C4-2B (cell line): ENCODE measurements around the gene LTBP1.
"Not testable (repeated sequence)": the region's sequence is repeated elsewhere in the genome, so short reads cannot be mapped to it uniquely, and the experiment has no call there.

Experiments used
- ZFX ChIP-seq: fragments of 450-650 bp; IDR thresholded peaks from 2 replicates; pipeline ENCODE4 v1.6.1; 2017
- TF ChIP-seq, protein P1 (sequence below): fragments of 450-650 bp; conservative IDR thresholded peaks from 2 replicates; pipeline ENCODE4 v1.5.1; 2017; ENCODE audit warnings: mild to moderate bottlenecking

DNA sequence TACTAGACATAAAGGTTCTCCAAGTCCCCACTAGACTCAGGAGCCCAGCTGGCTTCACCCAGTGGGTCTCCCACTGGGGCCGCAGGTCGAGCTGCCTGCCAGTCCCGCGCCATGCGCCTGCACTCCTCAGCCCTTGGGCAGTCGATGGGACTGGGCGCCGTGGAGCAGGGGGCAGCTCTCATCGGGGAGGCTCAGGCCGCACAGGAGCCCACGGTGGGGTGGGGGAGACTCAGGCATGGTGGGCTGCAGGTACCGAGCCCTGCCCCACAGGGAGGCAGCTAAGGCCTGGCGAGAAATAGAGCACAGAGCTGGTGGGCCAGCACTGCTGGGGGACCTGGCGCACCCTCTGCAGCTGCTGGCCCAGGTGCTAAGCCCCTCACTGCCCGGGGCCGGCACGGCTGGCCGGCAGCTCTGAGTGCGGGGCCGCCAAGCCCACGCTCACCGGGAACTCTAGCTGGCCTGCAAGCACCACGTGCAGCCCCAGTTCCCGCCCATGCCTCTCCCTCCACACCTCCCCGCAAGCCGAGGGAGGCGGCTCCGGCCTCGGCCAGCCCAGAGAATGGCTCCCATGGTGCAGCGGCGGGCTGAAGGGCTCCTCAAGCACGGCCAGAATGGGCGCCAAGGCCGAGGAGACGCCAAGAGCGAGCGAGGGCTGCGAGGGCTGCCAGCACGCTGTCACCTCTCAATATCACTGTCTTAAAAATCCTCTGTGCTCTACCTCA is 110.7 kb downstream of the LTBP1 start:
- TF ChIP-seq, protein P1, sequence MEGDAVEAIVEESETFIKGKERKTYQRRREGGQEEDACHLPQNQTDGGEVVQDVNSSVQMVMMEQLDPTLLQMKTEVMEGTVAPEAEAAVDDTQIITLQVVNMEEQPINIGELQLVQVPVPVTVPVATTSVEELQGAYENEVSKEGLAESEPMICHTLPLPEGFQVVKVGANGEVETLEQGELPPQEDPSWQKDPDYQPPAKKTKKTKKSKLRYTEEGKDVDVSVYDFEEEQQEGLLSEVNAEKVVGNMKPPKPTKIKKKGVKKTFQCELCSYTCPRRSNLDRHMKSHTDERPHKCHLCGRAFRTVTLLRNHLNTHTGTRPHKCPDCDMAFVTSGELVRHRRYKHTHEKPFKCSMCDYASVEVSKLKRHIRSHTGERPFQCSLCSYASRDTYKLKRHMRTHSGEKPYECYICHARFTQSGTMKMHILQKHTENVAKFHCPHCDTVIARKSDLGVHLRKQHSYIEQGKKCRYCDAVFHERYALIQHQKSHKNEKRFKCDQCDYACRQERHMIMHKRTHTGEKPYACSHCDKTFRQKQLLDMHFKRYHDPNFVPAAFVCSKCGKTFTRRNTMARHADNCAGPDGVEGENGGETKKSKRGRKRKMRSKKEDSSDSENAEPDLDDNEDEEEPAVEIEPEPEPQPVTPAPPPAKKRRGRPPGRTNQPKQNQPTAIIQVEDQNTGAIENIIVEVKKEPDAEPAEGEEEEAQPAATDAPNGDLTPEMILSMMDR: not testable (repeated sequence)
- not testable (repeated sequence) for TF ChIP-seq ZFX
